ENCODE data around the gene RHEB. TPM values are rescaled to one million over a fixed set of nuclear protein-coding genes. Genes with fewer than 3 reads are reported as not detected.
A peak's percentile ranks its signal among the peaks of the same experiment; 100 is the strongest.

The RHEB gene
- total RNA-seq, 1 donor from 2014 or later: 96.0 TPM

GRCh38 chr7:151558575-151558974 is 38.9 kb upstream of the RHEB start:
- TF ChIP-seq CTCF (IDR thresholded peaks at IDR 0.05): no peak
- peaks cover 73% of the 10 kb centered on the region for H3K36me3 ChIP-seq
- H3K4me3 ChIP-seq: no peak overlapping the region
- no peaks in the 10 kb centered on the region for H3K27me3 ChIP-seq (ENCODE audit: low read depth)
- H3K4me1 ChIP-seq: peaks cover under 1% of the 10 kb centered on the region
- H3K9me3 ChIP-seq: no peaks in the 10 kb centered on the region
- DNase-seq (no peak), ATAC-seq (no peak)
- H3K27ac ChIP-seq: no peak overlapping the region
- intact Hi-C loops (cut with DNase I): no loop called here

- no peaks in the 10 kb centered on the region for H3K27me3 ChIP-seq (ENCODE audit: low read depth)
- no peak for DNase-seq
- no peak for TF ChIP-seq CTCF (IDR thresholded peaks at IDR 0.05)
- peaks cover 53% of the 10 kb centered on the region for H3K36me3 ChIP-seq
- intact Hi-C loops (cut with DNase I): no loop called here
- no peak overlapping the region for H3K4me3 ChIP-seq
- H3K9me3 ChIP-seq: no peaks in the 10 kb centered on the region
- ATAC-seq: no peak
- no peak overlapping the region for H3K27ac ChIP-seq
- H3K4me1 ChIP-seq: peaks cover 10% of the 10 kb centered on the region
Observed at GRCh38 chr7:151556592-151556991, 36.9 kb upstream of the RHEB start.

GRCh38 chr7:151553356-151553755 is 33.7 kb upstream of the RHEB start:
- no peak overlapping the region for H3K4me3 ChIP-seq
- DNase-seq (no peak), ATAC-seq (peak in 1 of 2 donors; percentile 9)
- no peak for TF ChIP-seq CTCF (IDR thresholded peaks at IDR 0.05)
- intact Hi-C loops (cut with DNase I): no loop called here
- no peak overlapping the region for H3K27ac ChIP-seq
- H3K9me3 ChIP-seq: no peaks in the 10 kb centered on the region
- no peaks in the 10 kb centered on the region for H3K27me3 ChIP-seq (ENCODE audit: low read depth)
- H3K36me3 ChIP-seq: peaks cover 21% of the 10 kb centered on the region
- H3K4me1 ChIP-seq: peaks cover 15% of the 10 kb centered on the region

- no peak overlapping the region for H3K4me3 ChIP-seq
- intact Hi-C loops (cut with DNase I): no loop called here
- ATAC-seq (peak; percentile 90 to 94), DNase-seq (peak; percentile 64)
- no peaks in the 10 kb centered on the region for H3K27me3 ChIP-seq (ENCODE audit: low read depth)
- peaks cover 15% of the 10 kb centered on the region for H3K4me1 ChIP-seq
- H3K9me3 ChIP-seq: no peaks in the 10 kb centered on the region
- peaks cover 13% of the 10 kb centered on the region for H3K36me3 ChIP-seq
- no peak for TF ChIP-seq CTCF (IDR thresholded peaks at IDR 0.05)
- H3K27ac ChIP-seq: no peak overlapping the region
Observed at GRCh38 chr7:151552352-151553028, 32.8 kb upstream of the RHEB start.

GRCh38 chr7:151551820-151552219 is 32.1 kb upstream of the RHEB start:
- Histone ChIP-seq H3K27me3 (ENCODE audit: low read depth) (no peaks in the 10 kb centered on the region), H3K9me3 (no peaks in the 10 kb centered on the region), H3K4me3 (no peak overlapping the region), H3K27ac (no peak overlapping the region), H3K36me3 (peaks cover 7% of the 10 kb centered on the region), H3K4me1 (peaks cover 15% of the 10 kb centered on the region)
- ATAC-seq (peak in 1 of 2 donors; percentile 2), DNase-seq (no peak)
- no peak for TF ChIP-seq CTCF (IDR thresholded peaks at IDR 0.05)
- intact Hi-C loops (cut with DNase I): no loop called here

Data from lower lobe of right lung (tissue), 2 donors.